Fibroblast of pulmonary artery (primary cell): Measurements from ENCODE around the gene FBXW8.

Experiments used
- DNase-seq: peaks from one replicate; pipeline ENCODE4 v3.0.0-alpha.2; 2010; ENCODE audit warnings: low read depth
- H3K4me3 ChIP-seq: replicated peaks from 2 replicates; pipeline ENCODE4 v1.5.1; 2011; ENCODE audit warnings: low read depth, mild to moderate bottlenecking, control low read depth, low read length, moderate library complexity
- CTCF ChIP-seq: IDR thresholded peaks from 2 replicates; pipeline ENCODE4 v1.5.1; 2011; ENCODE audit warnings: mild to moderate bottlenecking, control low read depth, low read length, inconsistent platforms; ENCODE audit errors: missing control alignments

FBXW8 gene

GRCh38 chr12:116870306-116870705 is 40.4 kb upstream of the FBXW8 start:
- H3K4me3 ChIP-seq = no peak overlapping the region
- no peak for DNase-seq
- no peak for TF ChIP-seq CTCF

GRCh38 chr12:116874324-116874995 is 36.3 kb upstream of the FBXW8 start:
- no peak for TF ChIP-seq CTCF
- no peak for DNase-seq
- H3K4me3 ChIP-seq = no peak overlapping the region

- DNase-seq = no peak
- no peak for TF ChIP-seq CTCF
- H3K4me3 ChIP-seq = no peak overlapping the region
Observed at GRCh38 chr12:116876151-116876869, 34.4 kb upstream of the FBXW8 start.

- H3K4me3 ChIP-seq = no peak overlapping the region
Observed at GRCh38 chr12:116878567-116879508, 31.9 kb upstream of the FBXW8 start.

GRCh38 chr12:116879509-116880212 is 31.1 kb upstream of the FBXW8 start:
- DNase-seq = no peak
- H3K4me3 ChIP-seq = no peak overlapping the region
- no peak for TF ChIP-seq CTCF

More at GRCh38 chr12:116878567-116879508, 31.9 kb upstream of the FBXW8 start:
- TF ChIP-seq CTCF = no peak
- DNase-seq = no peak

- no peak for DNase-seq
- no peak overlapping the region for H3K4me3 ChIP-seq
- TF ChIP-seq CTCF = no peak
Observed at GRCh38 chr12:116880213-116880816, 30.4 kb upstream of the FBXW8 start.
